GM12875 (cell line): Measurements from ENCODE around the gene AATF.

Source experiments
- H3K4me3 ChIP-seq: one replicate; pipeline ENCODE4 v1.5.1; 2011; ENCODE audit warnings: low read depth, low read length, control low read depth
- CTCF ChIP-seq: IDR thresholded peaks from 2 replicates; pipeline ENCODE4 v1.5.1; 2011; ENCODE audit warnings: low read depth, mild to moderate bottlenecking, control low read depth, inconsistent platforms, low read length, moderate library complexity, borderline replicate concordance; ENCODE audit not compliant: insufficient read depth

AATF gene

GRCh38 chr17:36913132-36913531, 35.6 kb upstream of the AATF start:
- no peak overlapping the region for H3K4me3 ChIP-seq
- no peak for TF ChIP-seq CTCF

GRCh38 chr17:36918211-36918691, 30.5 kb upstream of the AATF start:
- H3K4me3 ChIP-seq: no peak overlapping the region
- TF ChIP-seq CTCF: no peak

DNA sequence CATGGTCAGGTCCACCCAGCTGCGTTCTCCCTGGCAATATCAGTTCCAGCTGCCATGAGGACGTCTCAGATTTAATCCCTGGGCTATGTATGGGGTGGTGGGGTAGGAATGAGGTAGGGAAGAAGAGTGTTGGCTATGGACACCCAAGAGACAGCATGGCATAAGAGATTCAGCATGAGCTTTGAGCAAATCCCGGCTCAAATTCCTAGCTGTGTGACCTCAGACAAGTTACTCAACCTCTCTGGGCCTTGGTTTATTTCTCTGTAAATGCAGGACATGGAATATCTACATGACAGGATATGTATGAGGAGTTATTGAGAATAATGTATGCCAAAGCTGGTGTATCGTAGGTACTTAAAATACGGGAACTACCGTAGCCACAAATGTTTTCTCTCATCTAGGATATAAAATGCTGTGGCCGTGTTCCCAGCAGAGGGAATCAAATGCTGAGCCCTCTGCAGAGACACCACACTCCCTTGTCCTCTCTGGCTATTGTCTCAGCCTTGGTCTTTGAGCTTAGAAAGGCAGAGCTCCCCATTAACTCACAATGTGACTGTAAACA, 29.3 kb upstream of the AATF start:
- no peak overlapping the region for H3K4me3 ChIP-seq
- no peak for TF ChIP-seq CTCF

DNA sequence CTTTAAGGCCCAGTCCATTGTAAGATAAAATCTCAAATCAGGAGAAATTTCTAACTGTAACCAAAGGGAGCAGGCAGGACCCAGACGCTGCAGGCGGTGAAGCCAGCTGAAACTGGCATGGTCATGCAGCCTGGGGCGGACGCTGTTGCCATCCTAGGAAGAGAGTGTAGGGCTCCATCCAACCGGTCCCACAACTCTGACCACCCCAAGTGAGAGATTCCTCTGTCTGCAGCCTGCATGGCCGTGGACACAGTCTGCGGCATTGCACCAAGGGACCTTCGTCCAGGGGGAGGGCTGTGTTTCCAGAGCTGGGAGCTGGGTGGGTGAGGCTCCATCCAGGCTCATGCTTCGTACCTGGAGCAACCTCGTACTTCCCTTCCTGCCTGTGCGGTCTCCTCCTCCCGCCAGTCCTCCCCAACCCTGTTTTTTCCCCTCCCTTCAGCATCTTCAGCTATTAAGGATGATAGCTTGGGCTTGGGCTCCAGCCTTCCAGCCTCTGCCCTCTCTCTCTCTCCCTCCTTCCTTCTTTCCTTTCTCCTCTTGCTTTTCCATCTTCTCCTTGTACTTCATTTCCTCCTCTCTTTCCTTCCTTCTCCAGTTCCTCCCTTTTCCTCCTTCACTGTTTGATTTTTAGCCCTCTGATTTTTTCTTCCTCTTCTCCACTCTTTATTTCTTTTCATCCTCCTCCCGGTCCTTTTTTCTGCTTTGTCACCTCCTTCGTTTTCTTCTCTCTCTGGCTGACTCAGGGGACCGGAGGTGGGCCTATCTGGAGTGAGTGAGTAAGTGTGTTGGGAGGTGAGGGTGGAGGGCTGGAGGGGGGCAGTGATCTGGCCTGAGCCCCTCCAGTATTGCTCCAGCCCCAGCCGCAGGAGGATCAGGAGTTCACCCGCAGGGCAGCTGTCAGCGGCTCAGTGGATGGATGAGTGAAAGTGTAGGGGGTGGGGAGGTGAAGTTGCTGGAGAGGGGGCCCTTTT, 28.4 kb upstream of the AATF start:
- TF ChIP-seq CTCF: no peak
- H3K4me3 ChIP-seq: no peak overlapping the region

DNA sequence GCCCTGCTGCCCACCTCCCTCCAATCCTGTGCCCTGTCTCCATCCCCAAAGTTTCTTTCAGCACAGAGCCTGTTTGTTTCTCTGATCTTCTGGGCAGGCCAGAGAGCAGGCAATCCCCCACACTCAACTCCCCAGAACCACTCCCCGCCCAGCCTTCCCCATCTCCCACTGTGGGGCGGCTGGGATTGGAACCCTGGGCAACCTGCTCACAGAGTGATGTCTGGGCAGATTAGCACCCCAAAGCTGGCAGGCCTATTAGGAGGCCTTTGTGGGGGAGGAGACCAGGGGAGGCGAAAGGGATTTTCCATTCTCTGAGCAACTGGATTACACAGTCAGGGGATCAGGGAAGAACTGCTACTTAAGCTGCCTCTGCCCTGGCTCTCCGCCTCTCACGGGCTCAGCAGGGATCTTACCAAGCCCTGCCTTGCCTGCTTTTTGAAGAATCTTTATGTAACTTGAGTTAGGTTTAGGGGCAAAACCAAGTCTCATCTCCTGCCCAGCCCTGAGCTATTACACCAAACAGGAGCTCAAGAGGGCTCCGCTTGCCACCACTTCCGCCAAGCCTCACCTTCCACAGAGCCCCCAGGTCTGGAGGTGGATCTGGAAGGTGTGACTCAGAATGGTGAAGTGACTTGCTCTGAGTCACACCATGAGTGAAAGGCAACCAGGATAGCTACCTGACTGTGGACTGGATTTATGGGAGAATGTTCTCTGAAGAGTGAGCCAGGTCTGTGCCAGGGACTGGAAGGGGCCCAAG, 27.5 kb upstream of the AATF start:
- no peak for TF ChIP-seq CTCF
- no peak overlapping the region for H3K4me3 ChIP-seq

GRCh38 chr17:36922175-36922574, 26.6 kb upstream of the AATF start:
- TF ChIP-seq CTCF: no peak
- no peak overlapping the region for H3K4me3 ChIP-seq

GRCh38 chr17:36923814-36924221, 24.9 kb upstream of the AATF start:
- TF ChIP-seq CTCF: no peak
- no peak overlapping the region for H3K4me3 ChIP-seq
